ENCODE data around the gene ZNF646.

Gene ZNF646

GRCh38 chr16:31074814-31075183, 577 bp downstream of the ZNF646 start:
- DNase-seq (ENCODE audit: low spot score): no peak
- TF ChIP-seq, protein P1, sequence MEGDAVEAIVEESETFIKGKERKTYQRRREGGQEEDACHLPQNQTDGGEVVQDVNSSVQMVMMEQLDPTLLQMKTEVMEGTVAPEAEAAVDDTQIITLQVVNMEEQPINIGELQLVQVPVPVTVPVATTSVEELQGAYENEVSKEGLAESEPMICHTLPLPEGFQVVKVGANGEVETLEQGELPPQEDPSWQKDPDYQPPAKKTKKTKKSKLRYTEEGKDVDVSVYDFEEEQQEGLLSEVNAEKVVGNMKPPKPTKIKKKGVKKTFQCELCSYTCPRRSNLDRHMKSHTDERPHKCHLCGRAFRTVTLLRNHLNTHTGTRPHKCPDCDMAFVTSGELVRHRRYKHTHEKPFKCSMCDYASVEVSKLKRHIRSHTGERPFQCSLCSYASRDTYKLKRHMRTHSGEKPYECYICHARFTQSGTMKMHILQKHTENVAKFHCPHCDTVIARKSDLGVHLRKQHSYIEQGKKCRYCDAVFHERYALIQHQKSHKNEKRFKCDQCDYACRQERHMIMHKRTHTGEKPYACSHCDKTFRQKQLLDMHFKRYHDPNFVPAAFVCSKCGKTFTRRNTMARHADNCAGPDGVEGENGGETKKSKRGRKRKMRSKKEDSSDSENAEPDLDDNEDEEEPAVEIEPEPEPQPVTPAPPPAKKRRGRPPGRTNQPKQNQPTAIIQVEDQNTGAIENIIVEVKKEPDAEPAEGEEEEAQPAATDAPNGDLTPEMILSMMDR (IDR thresholded peaks at IDR 0.05; ENCODE audit: extremely low read depth, insufficient read depth, missing control alignments): no peak
- in situ Hi-C loops (cut with MboI; ENCODE audit: low pct_unique_long_range_greater_than_20kb, low sequenced_read_pairs, unreplicated experiment): no loop called here

DNA sequence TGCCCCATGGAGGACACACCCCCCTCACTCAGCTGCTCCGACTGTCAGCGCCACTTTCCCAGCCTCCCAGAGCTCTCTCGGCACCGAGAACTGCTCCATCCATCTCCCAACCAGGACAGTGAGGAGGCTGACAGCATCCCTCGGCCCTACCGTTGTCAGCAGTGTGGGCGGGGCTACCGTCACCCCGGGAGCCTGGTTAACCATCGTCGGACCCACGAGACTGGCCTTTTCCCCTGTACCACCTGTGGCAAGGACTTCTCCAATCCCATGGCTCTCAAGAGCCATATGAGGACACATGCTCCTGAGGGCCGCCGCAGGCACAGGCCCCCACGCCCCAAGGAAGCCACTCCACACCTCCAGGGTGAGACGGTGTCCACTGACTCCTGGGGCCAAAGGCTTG, 2.1 kb downstream of the ZNF646 start:
- TF ChIP-seq, protein P1 (IDR thresholded peaks at IDR 0.05; ENCODE audit: extremely low read depth, insufficient read depth, missing control alignments): no peak
- no peak for DNase-seq (ENCODE audit: low spot score)
- in situ Hi-C loops (cut with MboI; ENCODE audit: low pct_unique_long_range_greater_than_20kb, low sequenced_read_pairs, unreplicated experiment): no loop called here

GRCh38 chr16:31077024-31077423, 2.8 kb downstream of the ZNF646 start:
- in situ Hi-C loops (cut with MboI; ENCODE audit: low pct_unique_long_range_greater_than_20kb, low sequenced_read_pairs, unreplicated experiment): no loop called here
- TF ChIP-seq, protein P1 (IDR thresholded peaks at IDR 0.05; ENCODE audit: extremely low read depth, insufficient read depth, missing control alignments): no peak
- DNase-seq (ENCODE audit: low spot score): no peak

DNA sequence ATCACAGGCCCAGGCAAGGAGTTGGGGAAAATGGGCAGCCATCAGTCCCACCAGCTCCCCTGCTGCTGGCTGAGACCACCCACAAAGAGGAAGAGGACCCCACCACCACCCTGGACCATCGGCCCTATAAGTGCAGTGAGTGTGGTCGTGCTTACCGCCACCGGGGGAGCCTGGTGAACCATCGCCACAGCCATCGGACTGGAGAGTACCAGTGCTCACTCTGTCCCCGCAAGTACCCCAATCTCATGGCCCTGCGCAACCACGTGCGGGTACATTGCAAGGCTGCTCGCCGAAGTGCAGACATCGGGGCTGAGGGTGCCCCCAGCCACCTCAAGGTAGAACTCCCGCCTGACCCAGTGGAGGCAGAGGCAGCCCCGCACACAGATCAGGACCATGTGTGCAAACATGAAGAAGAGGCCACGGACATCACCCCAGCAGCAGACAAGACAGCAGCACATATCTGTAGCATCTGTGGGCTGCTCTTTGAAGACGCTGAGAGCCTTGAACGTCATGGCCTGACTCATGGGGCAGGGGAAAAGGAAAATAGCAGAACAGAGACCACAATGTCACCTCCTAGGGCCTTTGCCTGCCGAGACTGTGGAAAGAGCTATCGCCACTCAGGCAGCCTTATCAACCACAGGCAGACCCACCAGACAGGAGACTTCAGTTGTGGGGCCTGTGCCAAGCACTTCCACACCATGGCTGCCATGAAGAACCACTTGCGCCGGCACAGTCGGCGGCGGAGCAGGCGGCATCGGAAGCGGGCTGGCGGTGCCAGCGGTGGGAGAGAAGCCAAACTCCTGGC, 3.6 kb downstream of the ZNF646 start:
- in situ Hi-C loops (cut with MboI; ENCODE audit: low pct_unique_long_range_greater_than_20kb, low sequenced_read_pairs, unreplicated experiment): no loop called here
- no peak for DNase-seq (ENCODE audit: low spot score)
- TF ChIP-seq, protein P1 (IDR thresholded peaks at IDR 0.05; ENCODE audit: extremely low read depth, insufficient read depth, missing control alignments): no peak

GRCh38 chr16:31078597-31079341, 4.5 kb downstream of the ZNF646 start:
- no peak for DNase-seq (ENCODE audit: low spot score)
- TF ChIP-seq, protein P1 (IDR thresholded peaks at IDR 0.05; ENCODE audit: extremely low read depth, insufficient read depth, missing control alignments): no peak
- in situ Hi-C loops (cut with MboI; ENCODE audit: low pct_unique_long_range_greater_than_20kb, low sequenced_read_pairs, unreplicated experiment): no loop called here

DNA sequence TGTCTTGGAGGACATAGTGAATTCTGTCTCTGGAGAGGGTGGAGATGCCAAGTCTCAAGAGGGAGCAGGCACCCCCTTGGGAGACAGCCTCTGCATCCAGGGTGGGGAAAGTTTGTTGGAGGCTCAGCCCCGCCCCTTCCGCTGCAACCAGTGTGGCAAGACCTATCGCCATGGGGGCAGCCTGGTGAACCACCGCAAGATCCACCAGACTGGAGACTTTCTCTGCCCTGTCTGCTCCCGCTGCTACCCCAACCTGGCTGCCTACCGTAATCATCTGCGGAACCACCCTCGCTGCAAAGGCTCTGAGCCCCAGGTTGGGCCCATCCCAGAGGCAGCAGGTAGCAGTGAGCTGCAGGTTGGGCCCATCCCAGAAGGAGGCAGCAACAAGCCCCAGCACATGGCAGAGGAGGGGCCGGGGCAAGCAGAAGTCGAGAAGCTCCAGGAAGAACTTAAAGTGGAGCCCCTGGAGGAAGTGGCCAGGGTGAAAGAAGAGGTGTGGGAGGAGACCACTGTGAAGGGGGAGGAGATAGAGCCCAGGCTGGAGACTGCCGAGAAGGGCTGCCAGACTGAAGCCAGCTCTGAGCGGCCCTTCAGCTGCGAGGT, 5.2 kb downstream of the ZNF646 start:
- DNase-seq (ENCODE audit: low spot score): no peak
- TF ChIP-seq, protein P1 (IDR thresholded peaks at IDR 0.05; ENCODE audit: extremely low read depth, insufficient read depth, missing control alignments): no peak
- in situ Hi-C loops (cut with MboI; ENCODE audit: low pct_unique_long_range_greater_than_20kb, low sequenced_read_pairs, unreplicated experiment): no loop called here

All from GM13977 (cell line).